ENCODE measurements around the gene CDC73. TPM values are rescaled to one million over a fixed set of nuclear protein-coding genes. Genes with fewer than 3 reads are reported as not detected.

CDC73 gene
- total and polyA plus RNA-seq, 2 donors (not counting 3 experiments of a cell fraction or from before 2014, with no cell fraction given): 9.9 to 55.8 TPM

DNA sequence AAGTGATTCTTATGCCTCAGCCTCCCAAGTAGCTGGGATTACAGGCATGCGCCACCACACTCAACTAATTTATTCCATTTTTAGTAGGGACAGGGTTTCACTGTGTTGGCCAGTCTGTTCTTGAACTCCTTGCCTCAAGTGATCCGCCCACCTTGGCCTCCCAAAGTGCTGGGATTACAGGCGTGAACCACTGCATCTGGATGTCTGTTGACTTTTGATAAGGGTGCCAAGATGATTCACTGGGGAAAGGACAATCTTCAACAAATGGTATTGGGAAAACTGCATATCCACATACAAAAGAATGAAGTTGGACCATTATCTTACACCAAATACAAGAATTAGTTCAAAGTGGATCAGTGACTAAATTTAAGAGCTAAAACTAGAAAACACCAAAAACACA, 42.6 kb upstream of the CDC73 start:
- no peaks in the 10 kb centered on the region for H3K9me1 ChIP-seq (replicated peaks; ENCODE audit: control insufficient read depth, extremely low read depth, insufficient read depth, low read length)
- H3K4me2 ChIP-seq (ENCODE audit: insufficient read depth, low read length): no peak overlapping the region
- dilution Hi-C loops (cut with MboI; ENCODE audit: extremely low pct_ligation_motif_present, low sequenced_read_pairs): no loop called here
- no peak overlapping the region for H3K9ac ChIP-seq (replicated peaks; ENCODE audit: extremely low read depth, insufficient read depth, low read length)
- no peaks in the 10 kb centered on the region for H3K27me3 ChIP-seq (ENCODE audit: control insufficient read depth in 2 of 2, insufficient read depth in 2 of 2, low read length in 2 of 2)
- ChIA-PET POLR2A (no interaction called here), CTCF (interaction anchor here (0.6 kb wide), 1 partner anchor 13 kb away, joined by 3 read pairs; no protein-coding TSS in a partner anchor)
- H3K79me2 ChIP-seq (ENCODE audit: control insufficient read depth, insufficient read depth, low read length): peaks cover 6% of the 10 kb centered on the region
- FAIRE-seq (no peak), DNase-seq (ENCODE audit: low read depth, low spot score) (no peak)
- H3K27ac ChIP-seq (ENCODE audit: insufficient read depth, low read depth, low read length): no peak overlapping the region
- no peak overlapping the region for H3K4me3 ChIP-seq (replicated peaks in 1 of 3; ENCODE audit: insufficient read depth in 1 of 3, low read depth in 1 of 3, low read length in 3 of 3)
- H2AFZ ChIP-seq (ENCODE audit: low read depth, low read length): no peak overlapping the region
- no peak for TF ChIP-seq POLR2A (IDR thresholded peaks at IDR 0.05; ENCODE audit: low read depth, low read length)
- no peak for TF ChIP-seq EZH2 (IDR thresholded peaks at IDR 0.05; ENCODE audit: borderline replicate concordance, low read depth, low read length, severe bottlenecking)
- TF ChIP-seq, protein P1, sequence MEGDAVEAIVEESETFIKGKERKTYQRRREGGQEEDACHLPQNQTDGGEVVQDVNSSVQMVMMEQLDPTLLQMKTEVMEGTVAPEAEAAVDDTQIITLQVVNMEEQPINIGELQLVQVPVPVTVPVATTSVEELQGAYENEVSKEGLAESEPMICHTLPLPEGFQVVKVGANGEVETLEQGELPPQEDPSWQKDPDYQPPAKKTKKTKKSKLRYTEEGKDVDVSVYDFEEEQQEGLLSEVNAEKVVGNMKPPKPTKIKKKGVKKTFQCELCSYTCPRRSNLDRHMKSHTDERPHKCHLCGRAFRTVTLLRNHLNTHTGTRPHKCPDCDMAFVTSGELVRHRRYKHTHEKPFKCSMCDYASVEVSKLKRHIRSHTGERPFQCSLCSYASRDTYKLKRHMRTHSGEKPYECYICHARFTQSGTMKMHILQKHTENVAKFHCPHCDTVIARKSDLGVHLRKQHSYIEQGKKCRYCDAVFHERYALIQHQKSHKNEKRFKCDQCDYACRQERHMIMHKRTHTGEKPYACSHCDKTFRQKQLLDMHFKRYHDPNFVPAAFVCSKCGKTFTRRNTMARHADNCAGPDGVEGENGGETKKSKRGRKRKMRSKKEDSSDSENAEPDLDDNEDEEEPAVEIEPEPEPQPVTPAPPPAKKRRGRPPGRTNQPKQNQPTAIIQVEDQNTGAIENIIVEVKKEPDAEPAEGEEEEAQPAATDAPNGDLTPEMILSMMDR (IDR thresholded peaks at IDR 0.05; ENCODE audit: extremely low read depth in 1 of 2, insufficient read depth in 1 of 2, low read depth in 1 of 2, low read length in 2 of 2): no peak
- no peak for TF ChIP-seq JUN (IDR thresholded peaks at IDR 0.05; ENCODE audit: borderline replicate concordance, insufficient read depth, insufficient read length, low read depth)
- no peak for TF ChIP-seq POLR2AphosphoS5 (IDR thresholded peaks at IDR 0.05; ENCODE audit: insufficient read depth, low read depth, low read length)
- TF ChIP-seq, protein P2, sequence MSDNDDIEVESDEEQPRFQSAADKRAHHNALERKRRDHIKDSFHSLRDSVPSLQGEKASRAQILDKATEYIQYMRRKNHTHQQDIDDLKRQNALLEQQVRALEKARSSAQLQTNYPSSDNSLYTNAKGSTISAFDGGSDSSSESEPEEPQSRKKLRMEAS (IDR thresholded peaks at IDR 0.05; ENCODE audit: insufficient read depth, insufficient read length): no peak
- no peak for TF ChIP-seq MYC (IDR thresholded peaks at IDR 0.05; ENCODE audit: low read depth, low read length)
- no peak for TF ChIP-seq FOS (IDR thresholded peaks at IDR 0.05; ENCODE audit: borderline replicate concordance, insufficient read depth, low read length)
- no peak for TF ChIP-seq GATA2 (IDR thresholded peaks at IDR 0.05; ENCODE audit: insufficient read depth, insufficient read length, low read depth, low read length)
- no peaks in the 10 kb centered on the region for H4K20me1 ChIP-seq (replicated peaks; ENCODE audit: control insufficient read depth, extremely low read depth, insufficient read depth, low read length)
- H3K36me3 ChIP-seq (ENCODE audit: control insufficient read depth in 2 of 2, extremely low read depth in 1 of 2, insufficient read depth in 2 of 2, low read length in 2 of 2): peaks cover 13 to 17% of the 10 kb centered on the region in 2 experiments
- no peaks in the 10 kb centered on the region for H3K9me3 ChIP-seq (replicated peaks; ENCODE audit: control insufficient read depth, insufficient read depth, low read length)
- H3K4me1 ChIP-seq (ENCODE audit: control insufficient read depth, extremely low read depth, insufficient read depth, low read length): no peaks in the 10 kb centered on the region
- BruUV-seq (replicated peaks): no TSS peak
- intact Hi-C loops (cut with micrococcal nuclease): no loop called here
